Limb (tissue), 2 donors: ENCODE results near the gene LOC128125822.
"Not testable (repeated sequence)": the region's sequence is repeated elsewhere in the genome, so short reads cannot be mapped to it uniquely, and the experiment has no call there.

Source experiments
- DNase-seq, 2 donors: peaks; one replicate each; pipeline ENCODE4 v3.0.0-alpha.2; 2016; ENCODE audit errors: extremely low spot score in 2 of 2

Gene LOC128125822

DNA sequence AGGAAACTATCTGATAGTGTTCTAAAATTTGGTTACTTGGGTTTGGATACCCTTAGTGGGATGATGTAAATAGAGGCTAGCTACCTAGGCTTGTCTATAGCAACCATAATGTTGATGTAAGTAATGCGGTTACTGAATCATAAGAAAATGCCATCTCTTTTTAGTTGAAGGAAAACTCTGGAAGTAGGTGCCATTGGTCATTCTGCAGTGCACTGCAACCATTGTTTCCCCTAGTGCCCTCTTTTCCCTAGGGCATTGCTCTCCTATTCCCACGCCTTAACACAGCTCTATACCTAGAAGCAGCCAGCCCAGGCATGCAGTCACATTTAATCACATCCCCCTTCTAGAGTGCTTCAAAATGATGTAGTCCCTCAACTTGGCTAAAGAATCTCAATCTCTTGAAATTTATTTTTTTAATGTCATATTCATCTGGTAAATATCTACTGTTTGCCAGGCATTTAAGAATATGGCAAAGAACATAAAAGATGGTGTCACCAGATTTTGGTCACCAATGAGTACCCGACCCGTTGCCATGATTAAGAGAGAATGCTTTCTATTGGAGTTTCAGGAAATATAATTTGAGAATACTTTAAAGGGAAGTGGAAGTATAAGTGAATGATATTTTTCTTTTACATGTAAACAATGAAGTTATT, 10.4 kb downstream of the LOC128125822 start:
- no peak for DNase-seq

DNA sequence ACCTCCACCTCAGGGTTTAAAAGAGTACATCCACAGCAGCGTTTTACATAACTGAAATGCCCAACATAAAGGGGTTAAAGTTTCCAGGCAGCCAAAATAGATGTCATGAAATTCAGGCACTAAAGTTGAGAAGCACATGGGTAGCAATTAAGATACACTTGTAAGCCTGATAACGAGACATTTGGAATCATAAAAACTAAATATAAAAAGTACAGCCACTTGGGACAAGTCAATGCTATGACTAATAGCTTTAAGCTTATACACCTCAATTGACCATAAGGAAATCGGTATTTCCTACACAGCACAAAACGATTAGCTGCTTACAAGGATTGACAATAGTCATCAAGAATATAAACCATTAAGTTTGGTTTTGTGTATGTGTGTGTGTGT, 11.8 kb downstream of the LOC128125822 start:
- no peak for DNase-seq

DNA sequence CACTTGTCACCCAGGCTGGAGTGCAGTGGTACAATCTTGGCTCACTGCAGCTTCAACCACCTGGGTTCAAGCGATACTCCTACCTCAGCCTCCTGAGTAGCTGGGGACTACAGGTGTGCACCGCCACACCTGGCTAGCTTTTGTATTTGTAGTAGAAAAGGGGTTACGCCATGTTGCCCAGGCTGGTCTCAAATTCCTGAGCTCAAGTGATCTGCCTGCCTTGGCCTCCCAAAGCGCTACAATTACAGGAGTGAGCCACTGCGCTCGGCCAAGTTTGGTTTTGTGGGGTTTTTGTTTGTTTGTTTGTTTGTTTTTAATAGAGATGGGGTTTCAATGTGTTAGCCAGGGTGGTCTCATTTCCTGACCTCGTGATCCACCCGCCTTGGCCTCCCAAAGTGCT, 12.3 kb downstream of the LOC128125822 start:
- DNase-seq = no peak

DNA sequence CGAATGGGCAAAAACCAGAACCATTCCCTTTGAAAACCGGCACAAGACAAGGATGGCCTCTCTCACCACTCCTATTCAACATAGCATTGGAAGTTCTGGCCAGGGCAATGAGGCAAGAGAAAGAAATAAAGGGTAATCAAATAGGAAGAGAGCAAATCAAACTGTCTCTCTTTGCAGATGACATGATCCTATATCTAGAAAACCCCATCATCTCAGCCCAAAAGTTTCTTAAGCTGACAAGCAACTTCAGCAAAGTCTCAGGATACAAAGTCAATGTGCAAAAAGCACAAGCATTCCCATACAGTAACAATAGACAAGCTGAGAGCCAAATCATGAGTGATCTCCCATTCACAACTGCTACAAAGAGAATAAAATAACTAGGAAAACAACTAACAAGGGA, 13.4 kb downstream of the LOC128125822 start:
- DNase-seq = not testable (repeated sequence)

DNA sequence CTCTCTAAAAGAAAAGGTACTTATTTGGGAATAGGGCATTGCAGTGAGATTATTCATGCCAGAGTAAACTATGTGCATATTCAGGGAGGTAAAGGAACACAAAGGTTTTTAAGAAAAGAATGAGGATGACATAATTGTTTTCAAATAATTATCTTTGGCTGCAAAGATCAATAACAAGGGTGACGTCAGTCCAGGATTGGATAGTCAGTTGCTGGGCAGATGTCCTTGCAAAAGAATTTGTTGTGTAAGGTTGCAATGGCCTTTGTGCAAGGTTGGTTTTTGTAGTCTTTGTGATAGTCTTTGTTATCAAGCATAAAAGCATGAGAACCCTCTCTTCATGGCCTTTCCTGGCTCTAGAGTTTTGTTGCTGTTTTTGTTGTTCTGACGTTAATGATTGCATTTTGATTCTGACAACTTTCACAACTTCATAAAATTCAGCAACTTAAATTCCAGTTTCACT, 17.7 kb downstream of the LOC128125822 start:
- DNase-seq = no peak

DNA sequence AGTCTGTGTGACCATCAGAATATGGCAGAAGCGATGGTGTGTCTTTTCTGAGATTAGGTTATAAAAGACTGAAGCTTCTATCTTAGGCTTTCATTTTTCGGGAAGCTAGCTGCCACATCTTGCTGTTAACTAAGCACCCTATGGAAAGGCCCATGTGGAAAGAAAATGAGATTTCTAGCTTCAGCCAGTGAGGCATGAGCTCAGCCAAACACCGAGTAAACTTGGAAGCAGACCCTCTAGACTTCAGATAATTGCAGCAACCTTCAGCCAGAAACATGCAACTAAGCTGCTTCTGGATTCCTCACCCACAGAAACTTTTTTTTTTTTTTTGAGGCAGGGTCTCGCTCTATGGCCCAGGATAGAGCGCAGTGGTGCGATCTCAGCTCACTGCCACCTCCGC, 20.6 kb downstream of the LOC128125822 start:
- no peak for DNase-seq

DNA sequence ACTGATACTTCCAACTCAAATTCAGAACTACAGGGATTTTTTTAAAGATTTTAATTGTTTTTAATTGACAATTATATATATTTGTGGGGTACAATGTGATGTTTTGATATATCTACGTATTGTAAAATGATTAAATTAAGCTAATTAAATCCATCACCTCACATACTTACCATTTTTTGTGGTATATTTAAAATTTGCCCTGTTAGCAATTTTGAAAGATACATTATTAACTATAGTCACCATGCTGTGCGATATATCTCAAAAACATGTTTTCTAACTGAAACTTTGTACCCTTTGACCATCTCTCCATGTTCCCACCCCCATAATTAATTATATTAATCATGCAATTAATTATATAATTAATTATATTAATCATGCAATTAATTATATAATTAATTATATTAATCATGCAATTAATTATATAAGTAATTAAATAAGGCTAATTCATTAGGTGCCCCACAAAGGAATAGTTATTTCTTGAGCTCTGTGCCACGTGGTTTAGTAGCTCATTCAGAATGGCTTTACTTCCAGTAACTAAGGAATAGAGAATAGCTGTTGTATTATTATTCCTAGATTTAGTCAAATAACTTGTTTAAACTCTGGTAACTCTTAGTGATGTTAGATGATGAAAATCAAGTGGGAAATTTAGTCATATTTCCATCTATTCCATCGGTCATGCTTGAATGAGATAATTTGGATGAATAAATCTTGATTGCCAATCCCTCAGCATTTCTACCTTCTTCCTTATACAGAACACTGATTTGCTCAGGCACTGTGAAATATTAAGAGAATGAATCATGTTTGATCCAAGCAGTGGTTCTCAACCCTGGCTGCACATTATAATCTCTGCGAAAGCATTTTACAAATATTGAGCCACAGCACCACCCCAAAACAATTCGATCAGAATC, 25.1 kb downstream of the LOC128125822 start:
- DNase-seq = no peak

DNA sequence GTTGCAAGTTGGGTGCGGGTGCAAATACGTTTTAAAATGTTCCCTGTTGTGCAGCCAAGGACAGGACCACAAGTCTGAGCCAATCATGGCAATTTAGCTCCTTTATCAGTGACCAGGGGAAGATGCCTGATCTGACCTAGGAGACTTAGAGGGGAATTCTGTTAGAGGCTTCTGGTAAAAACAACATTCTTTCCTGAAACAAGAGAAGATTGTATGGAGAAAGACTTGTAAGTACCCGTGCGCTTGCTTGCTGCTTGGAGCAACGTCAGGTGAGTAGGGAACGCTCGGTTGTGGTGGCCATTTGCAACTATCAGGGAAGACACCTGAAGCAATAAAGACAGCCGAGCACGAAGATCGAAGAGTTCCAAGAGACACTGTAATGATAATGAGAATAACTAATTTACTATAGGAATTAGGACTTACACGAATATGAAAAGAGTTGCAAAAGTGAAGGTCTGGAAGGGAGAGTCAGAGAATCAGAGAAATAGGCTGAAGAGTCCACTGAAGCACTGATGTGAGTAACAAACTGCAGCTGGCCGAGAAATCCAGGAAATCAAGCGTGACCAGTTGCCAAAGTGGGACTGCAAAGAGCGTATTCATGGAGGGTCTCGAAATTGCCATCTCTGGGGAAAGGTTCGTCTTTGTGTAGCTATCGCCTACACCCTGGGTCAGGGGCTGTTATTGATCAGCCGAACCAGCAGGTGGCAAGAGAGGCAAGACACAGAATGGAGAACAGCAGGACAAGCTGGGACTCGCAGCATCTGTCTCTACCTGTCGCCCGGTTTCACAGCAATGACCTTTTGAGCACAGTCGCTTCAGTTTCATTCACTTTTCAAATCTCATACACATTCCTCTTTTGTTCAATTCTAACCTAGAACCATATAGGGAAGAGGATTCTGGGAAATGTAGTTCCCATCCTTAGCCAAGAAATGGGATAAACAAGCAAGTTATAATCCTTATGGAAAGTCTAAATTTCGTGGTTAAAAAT, 26.1 kb downstream of the LOC128125822 start:
- DNase-seq = peak; percentile 83 to 84

DNA sequence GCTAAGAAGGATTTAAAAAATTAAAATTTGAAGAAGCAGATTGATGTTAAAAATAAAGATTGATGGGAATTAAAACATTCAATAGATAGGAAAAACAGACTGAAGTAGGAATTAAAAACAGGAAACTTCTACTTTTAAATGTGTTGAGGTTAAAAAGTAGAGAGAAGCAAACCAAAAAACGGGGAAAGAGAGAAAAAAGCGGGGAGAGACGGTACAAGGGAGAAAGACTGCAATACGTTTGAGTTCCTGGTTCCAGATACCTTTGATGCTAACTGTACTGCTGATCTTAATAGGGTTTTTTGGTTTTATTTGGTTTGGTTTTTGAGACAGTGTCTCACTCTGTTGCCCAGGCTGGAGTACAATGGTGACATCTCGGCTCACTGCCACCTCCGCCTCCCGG, 27.0 kb downstream of the LOC128125822 start:
- DNase-seq = no peak

DNA sequence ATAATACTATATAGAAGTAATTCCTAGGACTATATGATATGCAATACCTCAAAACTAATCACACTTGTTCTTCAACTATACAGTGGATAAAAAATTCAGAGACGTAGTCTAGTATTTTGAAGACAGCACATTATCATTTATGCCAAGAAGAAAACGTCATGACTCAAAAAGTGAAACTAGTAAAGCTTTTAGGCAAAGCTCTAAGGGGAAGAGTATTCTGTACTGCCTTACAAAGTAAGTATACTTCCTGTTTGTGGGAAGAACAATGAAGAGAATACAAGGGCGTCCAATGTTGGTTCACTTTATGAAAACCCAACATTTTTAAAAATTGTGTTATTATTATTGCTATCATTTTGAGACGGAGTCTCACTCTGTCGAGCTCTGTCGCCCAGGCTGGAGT, 27.9 kb downstream of the LOC128125822 start:
- no peak for DNase-seq

DNA sequence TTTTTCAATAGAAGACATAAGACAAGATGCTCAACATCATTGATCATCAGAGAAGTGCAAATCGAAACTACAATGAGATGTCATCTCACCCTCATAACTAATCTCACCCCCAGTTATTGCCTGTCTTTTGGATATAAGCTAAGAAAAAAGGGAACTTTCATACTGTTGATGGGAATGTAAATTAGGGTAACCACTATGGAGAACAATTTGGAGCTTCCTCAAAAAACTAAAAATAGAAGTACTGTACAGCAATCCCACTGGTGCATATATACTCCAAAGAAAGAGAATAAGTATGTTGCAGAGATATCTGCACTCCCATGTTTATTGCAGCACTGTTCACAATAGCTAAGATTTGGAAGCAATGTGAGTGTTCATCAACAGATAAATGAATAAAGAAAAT, 37.0 kb downstream of the LOC128125822 start:
- DNase-seq = no peak

DNA sequence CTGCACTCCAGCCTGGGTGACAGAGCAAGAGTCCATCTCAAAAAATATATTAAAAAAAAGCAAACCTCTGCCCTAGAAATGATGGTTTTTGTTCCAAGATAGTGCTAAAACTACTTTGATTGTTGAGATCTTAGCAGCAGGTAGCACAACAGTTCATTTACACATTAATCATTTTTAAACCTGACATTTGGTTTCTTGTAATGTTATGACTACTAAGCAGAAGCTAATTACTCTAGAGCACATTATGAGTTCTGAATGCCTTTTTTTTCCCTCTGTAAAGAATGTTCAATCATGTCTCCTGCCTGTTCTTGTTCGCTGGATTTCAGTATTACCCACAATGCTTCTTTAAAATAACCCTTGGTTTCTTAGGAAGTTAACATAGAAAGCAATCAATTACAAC, 38.7 kb downstream of the LOC128125822 start:
- no peak for DNase-seq

DNA sequence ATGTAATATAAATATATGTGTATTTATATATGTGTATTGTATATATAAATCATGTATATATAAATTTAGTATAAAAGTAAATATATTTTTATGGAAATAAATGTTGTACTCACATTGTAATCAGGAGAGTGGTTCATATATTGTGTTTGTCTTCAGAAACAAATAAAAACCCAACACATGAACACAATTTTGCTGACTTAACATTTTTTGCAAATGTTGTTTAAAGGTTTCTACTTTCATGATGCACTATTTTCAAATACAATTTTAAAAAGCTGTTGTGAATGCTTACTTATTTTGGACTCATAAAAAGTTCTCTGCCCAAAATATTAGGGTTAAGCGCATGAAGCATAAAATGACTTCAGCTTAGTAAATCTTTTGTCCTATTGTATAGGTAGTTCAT, 39.3 kb downstream of the LOC128125822 start:
- no peak for DNase-seq

DNA sequence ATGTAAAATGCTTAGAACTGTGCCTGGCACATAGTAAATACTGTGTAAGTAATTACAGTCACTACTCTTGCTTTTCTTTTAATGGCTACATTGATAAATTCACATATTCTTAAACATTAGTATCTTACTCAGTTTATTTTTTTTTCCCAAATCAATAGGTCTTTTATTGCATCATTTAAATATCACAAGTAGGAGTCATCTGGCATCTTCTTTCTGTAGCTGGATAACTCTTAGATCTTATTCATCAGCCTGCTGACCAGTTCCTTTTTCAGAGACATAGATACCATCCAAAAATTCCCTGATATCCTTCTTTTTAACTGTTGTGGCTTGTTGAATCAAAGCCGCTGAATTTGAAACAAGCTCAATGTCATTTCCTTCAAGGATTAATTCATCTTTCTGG, 43.3 kb downstream of the LOC128125822 start:
- DNase-seq = no peak
